NCI-H524 (cell line): ENCODE measurements around the gene PF4V1.

Experiments used
- DNase-seq, 2 experiments: peaks; one replicate each; lab custom pipeline; 2025; lab: John Stamatoyannopoulos, UW

PF4V1 gene

GRCh38 chr4:73853246-73853704 is at the start of gene PF4V1:
Gene PF4V1 (plus strand): TSS chr4:73853296. CDS start chr4:73853363, 67 bp downstream.
- peak in 1 of 2 experiments; percentile 17 for DNase-seq

- no peak for DNase-seq
These were observed 42.9 kb upstream of the PF4V1 start for GRCh38 chr4:73810191-73810590.

GRCh38 chr4:73811841-73812240 is 41.3 kb upstream of the PF4V1 start:
- DNase-seq: no peak

GRCh38 chr4:73814679-73815078 is 38.4 kb upstream of the PF4V1 start:
- DNase-seq: no peak

- peak in 1 of 2 experiments; percentile 56 for DNase-seq
These were observed 38.0 kb upstream of the PF4V1 start for GRCh38 chr4:73815145-73815544.

- no peak for DNase-seq
These were observed 36.3 kb upstream of the PF4V1 start for GRCh38 chr4:73816814-73817213.

- no peak for DNase-seq
These were observed 35.8 kb upstream of the PF4V1 start for GRCh38 chr4:73817341-73817740.

- no peak for DNase-seq
These were observed 31.8 kb upstream of the PF4V1 start for GRCh38 chr4:73821325-73821724.

GRCh38 chr4:73822389-73822788 is 30.7 kb upstream of the PF4V1 start:
- DNase-seq: no peak

- DNase-seq: no peak
These were observed 30.1 kb upstream of the PF4V1 start for GRCh38 chr4:73822812-73823504.

- DNase-seq: no peak
These were observed 29.3 kb upstream of the PF4V1 start for GRCh38 chr4:73823760-73824159.

- DNase-seq: no peak
These were observed 24.1 kb upstream of the PF4V1 start for GRCh38 chr4:73828956-73829355.

GRCh38 chr4:73831569-73831968 is 21.5 kb upstream of the PF4V1 start:
- no peak for DNase-seq

GRCh38 chr4:73832651-73833237 is 20.4 kb upstream of the PF4V1 start:
- DNase-seq: no peak

GRCh38 chr4:73836373-73837279 is 16.5 kb upstream of the PF4V1 start, which contains the start of gene CXCL6:
Gene CXCL6 (plus strand): TSS chr4:73836678. CDS start chr4:73836751, 73 bp downstream.
- peak in 1 of 2 experiments; percentile 42 for DNase-seq

GRCh38 chr4:73839071-73839470 is 14.0 kb upstream of the PF4V1 start:
- no peak for DNase-seq

GRCh38 chr4:73839715-73840114 is 13.4 kb upstream of the PF4V1 start:
- no peak for DNase-seq

- no peak for DNase-seq
These were observed 11.7 kb upstream of the PF4V1 start for GRCh38 chr4:73841243-73841925.

GRCh38 chr4:73842696-73843095 is 10.4 kb upstream of the PF4V1 start:
- no peak for DNase-seq

- no peak for DNase-seq
These were observed 9.7 kb upstream of the PF4V1 start for GRCh38 chr4:73843369-73843768.

GRCh38 chr4:73844345-73844744 is 8.8 kb upstream of the PF4V1 start:
- no peak for DNase-seq

GRCh38 chr4:73844806-73845205 is 8.3 kb upstream of the PF4V1 start:
- no peak for DNase-seq
